ENCODE measurements around the gene JMJD4. TPM values are rescaled to one million over a fixed set of nuclear protein-coding genes. Genes with fewer than 3 reads are reported as not detected.

Gene JMJD4
- total and polyA plus RNA-seq, 5 donors = 7.7 to 11.5 (median 9.3) TPM

DNA sequence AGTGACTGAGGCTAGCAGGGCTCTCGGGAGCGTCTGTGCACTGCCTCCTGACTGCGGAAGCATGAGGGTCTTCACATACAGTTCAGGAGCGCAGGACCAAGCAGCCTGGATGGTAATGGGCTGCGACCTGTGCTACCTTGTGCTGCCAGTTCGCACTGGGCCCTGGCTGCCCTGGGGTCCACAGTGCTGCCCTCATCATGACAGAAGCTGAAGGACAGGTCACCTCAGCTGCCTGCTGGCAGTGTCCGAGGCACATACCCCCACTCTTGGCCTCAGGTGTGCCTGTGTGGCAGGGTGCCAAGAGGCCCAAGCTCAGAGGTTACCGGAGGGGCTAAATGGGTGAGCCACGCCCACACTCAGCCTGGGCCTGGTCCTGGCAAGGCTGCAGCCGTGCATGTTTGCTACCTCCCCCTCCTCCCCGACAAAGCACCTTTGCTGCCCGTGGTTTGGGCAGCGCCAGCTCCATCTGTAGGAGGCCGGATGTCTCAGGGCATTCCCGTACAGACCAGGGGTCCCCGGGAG, 4.4 kb downstream of the JMJD4 start:
- intact Hi-C loops (cut with DNase I) = no loop called here
- DNase-seq = peak in 2 of 3 donors; percentile 63 to 64
- no peak overlapping the region for H3K4me3 ChIP-seq (ENCODE audit: low read length)
- peaks cover 10% of the 10 kb centered on the region for H3K4me1 ChIP-seq (ENCODE audit: control insufficient read depth, insufficient read depth, low read length)
- no peaks in the 10 kb centered on the region for H3K27me3 ChIP-seq (ENCODE audit: control insufficient read depth, insufficient read depth)
- ATAC-seq = no peak
- 69% methylated on average over 16 of the region's 16 CpGs for WGBS
- H3K9me3 ChIP-seq (ENCODE audit: control insufficient read depth, low read length) = no peaks in the 10 kb centered on the region
- H3K27ac ChIP-seq (ENCODE audit: low read length) = no peak overlapping the region

DNA sequence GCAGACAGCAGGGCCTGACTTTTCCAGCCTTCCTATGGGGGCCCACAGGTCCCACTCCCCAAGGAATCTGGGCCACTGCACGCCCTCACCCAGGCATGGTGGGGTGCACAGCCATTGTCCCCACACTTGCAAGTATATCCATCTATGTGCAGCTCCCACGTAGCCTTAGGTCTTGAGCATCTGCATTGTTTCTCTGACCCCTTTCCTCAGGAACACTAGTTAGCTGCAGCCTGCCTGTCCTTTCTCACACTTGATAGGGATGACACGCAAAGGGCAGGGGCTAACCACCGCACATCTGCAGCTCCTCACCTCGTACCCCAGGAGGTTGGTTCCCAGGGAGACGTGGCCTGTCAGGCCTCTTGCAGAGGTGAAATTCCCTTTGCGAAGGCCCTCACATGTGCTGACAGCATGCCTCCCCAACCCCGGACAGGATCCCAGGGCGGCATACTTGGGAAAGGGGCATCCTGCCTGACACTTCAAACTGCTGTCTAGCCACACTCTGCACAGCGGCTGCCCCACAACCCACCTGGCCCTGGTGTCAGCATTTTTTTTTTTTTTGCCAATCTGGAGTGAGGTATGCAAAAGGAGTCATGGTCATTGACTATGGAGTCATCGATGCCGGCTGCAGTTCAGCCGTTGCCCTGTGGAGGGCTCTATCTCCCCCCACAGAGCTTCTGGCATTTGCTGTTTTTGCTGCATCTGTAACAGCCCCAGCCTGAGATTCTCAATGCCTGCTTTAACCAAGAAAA, 5.0 kb downstream of the JMJD4 start:
- intact Hi-C loops (cut with DNase I) = loop anchor here in 1 of 4 donors (10.0 kb wide), 1 partner anchor 165 kb away; the partner anchor contains the start of gene ZNF678
- Histone ChIP-seq H3K4me3 (ENCODE audit: low read length) (no peak overlapping the region), H3K27me3 (ENCODE audit: control insufficient read depth, insufficient read depth) (no peaks in the 10 kb centered on the region), H3K9me3 (ENCODE audit: control insufficient read depth, low read length) (no peaks in the 10 kb centered on the region), H3K27ac (ENCODE audit: low read length) (peak overlapping the region; percentile 8), H3K4me1 (ENCODE audit: control insufficient read depth, insufficient read depth, low read length) (peaks cover 10% of the 10 kb centered on the region)
- peak in 2 of 3 donors; percentile 79 to 82 for DNase-seq
- 26% methylated on average over 13 of the region's 13 CpGs for WGBS
- no peak for ATAC-seq

DNA sequence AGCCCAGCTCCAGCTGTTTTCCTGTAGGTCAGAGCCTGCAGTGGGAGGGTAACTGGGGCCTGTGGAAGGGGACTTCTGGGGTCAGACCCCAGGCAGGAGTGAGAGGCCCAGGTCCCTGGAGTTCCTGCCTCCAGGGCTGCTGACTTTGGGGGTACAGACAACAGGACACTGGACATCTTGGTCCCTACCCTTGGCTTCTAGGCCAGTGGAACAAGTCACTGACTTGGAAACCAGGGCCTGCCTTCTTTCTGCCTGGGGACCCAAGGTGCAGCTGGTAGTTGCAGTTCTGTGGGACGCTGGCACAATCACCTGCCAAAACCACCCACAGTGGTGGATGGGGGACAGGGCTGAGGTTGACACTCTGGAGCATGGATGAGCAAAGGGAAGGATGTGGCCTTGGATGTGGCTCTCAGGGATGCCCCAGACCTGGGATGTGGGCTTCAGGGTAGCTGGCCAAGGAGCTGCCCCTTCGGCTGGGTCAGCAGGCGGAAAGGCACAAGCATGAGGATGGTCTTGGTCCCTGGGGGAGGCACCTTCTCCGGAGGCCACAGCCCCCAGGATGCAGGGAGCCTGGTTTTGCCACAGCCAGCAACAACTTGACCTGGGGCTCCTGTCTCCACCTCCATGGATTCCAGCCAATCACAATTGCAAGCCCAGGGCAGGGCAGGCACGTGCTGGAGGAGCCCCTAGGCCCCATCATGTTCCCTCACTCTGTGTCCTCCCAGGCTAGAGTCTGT, 5.8 kb downstream of the JMJD4 start:
- H3K4me3 ChIP-seq (ENCODE audit: low read length) = peak overlapping the region; percentile 55
- H3K4me1 ChIP-seq (ENCODE audit: control insufficient read depth, insufficient read depth, low read length) = peaks cover 10% of the 10 kb centered on the region
- DNase-seq (peak in 2 of 3 donors; percentile 59), ATAC-seq (peak; percentile 2 to 3)
- no peaks in the 10 kb centered on the region for H3K27me3 ChIP-seq (ENCODE audit: control insufficient read depth, insufficient read depth)
- WGBS = 43% methylated on average over 5 of the region's 5 CpGs
- intact Hi-C loops (cut with DNase I) = loop anchor here in 1 of 4 donors (10.0 kb wide), 1 partner anchor 165 kb away; the partner anchor contains the start of gene ZNF678
- H3K9me3 ChIP-seq (ENCODE audit: control insufficient read depth, low read length) = no peaks in the 10 kb centered on the region
- peak overlapping the region; percentile 14 for H3K27ac ChIP-seq (ENCODE audit: low read length)

DNA sequence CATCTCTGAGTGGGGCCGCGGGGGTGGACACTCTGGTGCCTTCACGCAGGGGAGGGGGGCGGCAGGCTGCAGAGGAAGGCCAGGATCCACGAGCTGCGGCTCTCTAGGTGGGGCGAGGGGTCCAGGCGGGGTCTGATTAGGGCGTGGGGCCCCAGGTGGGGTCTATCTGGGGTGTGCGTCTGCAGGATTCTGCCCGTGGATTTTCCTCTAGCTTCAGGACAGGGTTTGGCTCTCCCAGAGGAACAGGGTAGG, 6.3 kb downstream of the JMJD4 start:
- Histone ChIP-seq H3K27ac (ENCODE audit: low read length) (peak overlapping the region; percentile 68), H3K4me3 (ENCODE audit: low read length) (peak overlapping the region; percentile 55), H3K27me3 (ENCODE audit: control insufficient read depth, insufficient read depth) (no peaks in the 10 kb centered on the region), H3K4me1 (ENCODE audit: control insufficient read depth, insufficient read depth, low read length) (peaks cover 10% of the 10 kb centered on the region), H3K9me3 (ENCODE audit: control insufficient read depth, low read length) (no peaks in the 10 kb centered on the region)
- DNase-seq = no peak
- peak; percentile 23 to 29 for ATAC-seq
- 2% methylated on average over 11 of the region's 11 CpGs for WGBS
- intact Hi-C loops (cut with DNase I) = loop anchor here in 1 of 4 donors (10.0 kb wide), 1 partner anchor 164 kb away; the partner anchor contains the start of gene ZNF678

DNA sequence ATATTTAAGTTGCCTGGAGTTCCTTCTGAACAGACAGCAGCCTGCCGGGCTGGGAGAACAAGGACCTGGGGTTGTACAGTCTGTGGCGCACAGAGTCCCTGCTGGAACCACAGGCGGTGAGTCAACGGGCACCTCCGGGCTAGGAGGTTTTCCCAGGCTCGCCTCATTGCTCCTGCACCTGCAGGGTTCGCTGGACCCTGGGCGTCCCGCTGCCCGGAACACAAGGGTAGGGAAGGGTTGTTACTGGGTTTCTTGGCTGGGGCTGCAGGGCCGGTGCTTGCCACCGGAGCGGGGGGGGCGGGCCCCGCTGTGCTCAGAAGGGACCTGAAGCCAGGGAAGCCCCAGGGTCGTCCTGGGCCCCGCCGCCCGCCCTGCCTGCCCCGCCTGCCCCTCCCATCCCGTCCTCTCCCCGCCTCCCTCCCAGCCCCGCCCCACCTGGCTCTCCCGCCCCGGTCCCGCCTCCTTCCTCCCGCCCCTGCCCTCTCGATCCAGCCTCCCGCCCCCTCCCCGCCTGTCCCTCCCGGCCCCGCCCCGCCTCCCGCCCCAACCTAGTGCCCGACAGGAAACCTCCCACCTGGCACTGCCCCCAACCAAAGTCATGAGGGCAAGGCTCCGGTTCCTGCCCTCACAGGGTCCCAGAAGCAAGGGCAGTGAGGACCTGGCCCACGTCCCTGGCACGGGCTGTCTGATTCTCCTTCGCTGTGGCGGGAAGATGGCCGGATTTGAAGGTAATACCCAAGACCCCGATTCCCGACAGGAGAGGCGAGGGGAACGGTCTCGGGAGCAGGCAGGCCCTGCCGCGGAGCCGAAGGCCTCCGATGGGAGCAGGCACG, 6.8 kb downstream of the JMJD4 start:
- H3K4me1 ChIP-seq (ENCODE audit: control insufficient read depth, insufficient read depth, low read length) = peaks cover 10% of the 10 kb centered on the region
- H3K9me3 ChIP-seq (ENCODE audit: control insufficient read depth, low read length) = no peaks in the 10 kb centered on the region
- ATAC-seq (peak; percentile 66 to 70), DNase-seq (peak; percentile 79 to 92 (median 90))
- intact Hi-C loops (cut with DNase I) = loop anchor here in 1 of 4 donors (10.0 kb wide), 1 partner anchor 163 kb away; the partner anchor contains the start of gene ZNF678
- H3K4me3 ChIP-seq (ENCODE audit: low read length) = peak overlapping the region; percentile 55
- peak overlapping the region; percentile 76 for H3K27ac ChIP-seq (ENCODE audit: low read length)
- under 1% methylated on average over 50 of the region's 51 CpGs for WGBS
- H3K27me3 ChIP-seq (ENCODE audit: control insufficient read depth, insufficient read depth) = no peaks in the 10 kb centered on the region

DNA sequence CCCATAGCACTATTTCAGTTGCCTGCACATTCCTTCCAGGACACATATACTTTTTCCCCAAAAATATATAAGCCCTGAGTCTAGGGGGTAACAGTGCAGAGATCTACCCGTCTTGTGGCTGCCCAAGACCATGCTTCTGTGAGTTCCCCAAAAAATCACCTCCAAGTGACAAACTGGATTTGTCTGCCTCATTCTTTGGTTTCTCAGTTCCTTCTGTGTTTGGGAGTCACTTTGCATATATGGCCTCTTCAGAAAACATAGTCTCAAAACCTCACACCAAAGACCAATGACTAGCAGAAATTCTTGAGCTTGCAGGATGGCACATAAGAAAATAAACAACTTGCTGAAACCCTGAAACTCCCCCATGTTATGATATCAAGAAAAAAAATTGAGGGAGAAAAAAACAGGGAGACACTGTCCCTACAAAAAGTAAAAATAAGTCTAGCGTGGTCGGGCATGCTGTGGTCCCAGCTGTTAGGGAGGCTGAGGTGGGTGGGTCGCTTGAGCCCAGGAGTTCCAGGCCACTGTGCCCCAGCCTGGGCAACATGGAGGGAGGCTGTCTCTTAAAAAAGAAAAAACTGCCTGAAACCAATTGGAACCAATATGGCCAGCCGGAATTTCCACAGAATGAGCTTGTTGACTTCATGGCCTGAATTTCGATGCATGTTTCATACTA, 8.0 kb downstream of the JMJD4 start:
- Histone ChIP-seq H3K27me3 (ENCODE audit: control insufficient read depth, insufficient read depth) (no peaks in the 10 kb centered on the region), H3K27ac (ENCODE audit: low read length) (no peak overlapping the region), H3K4me3 (ENCODE audit: low read length) (no peak overlapping the region), H3K4me1 (ENCODE audit: control insufficient read depth, insufficient read depth, low read length) (peaks cover 10% of the 10 kb centered on the region), H3K9me3 (ENCODE audit: control insufficient read depth, low read length) (no peaks in the 10 kb centered on the region)
- intact Hi-C loops (cut with DNase I) = loop anchor here in 1 of 4 donors (10.0 kb wide), 1 partner anchor 162 kb away; the partner anchor contains the start of gene ZNF678
- WGBS = 86% methylated on average over 6 of the region's 6 CpGs
- no peak for ATAC-seq
- peak in 1 of 3 donors; percentile 19 for DNase-seq

DNA sequence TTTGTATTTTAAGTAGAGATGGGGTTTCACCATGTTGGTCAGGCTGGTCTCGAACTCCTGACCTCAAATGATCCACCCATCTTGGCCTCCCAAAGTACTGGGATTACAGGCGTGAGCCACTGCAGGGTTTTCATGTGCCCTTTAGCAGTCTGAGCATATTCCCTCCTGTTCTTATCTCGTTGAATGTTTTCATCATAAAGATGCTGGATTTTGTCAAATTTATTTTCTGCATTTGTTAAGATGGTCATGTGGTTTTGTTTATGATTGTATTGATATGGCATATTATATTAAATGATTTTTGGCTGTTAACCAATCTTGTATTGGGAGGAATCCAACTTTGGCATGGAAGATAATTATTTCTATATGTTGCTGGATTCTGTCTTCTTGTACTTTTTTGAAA, 8.8 kb downstream of the JMJD4 start:
- Histone ChIP-seq H3K27me3 (ENCODE audit: control insufficient read depth, insufficient read depth) (no peaks in the 10 kb centered on the region), H3K27ac (ENCODE audit: low read length) (no peak overlapping the region), H3K4me3 (ENCODE audit: low read length) (no peak overlapping the region), H3K4me1 (ENCODE audit: control insufficient read depth, insufficient read depth, low read length) (peaks cover 10% of the 10 kb centered on the region), H3K9me3 (ENCODE audit: control insufficient read depth, low read length) (no peaks in the 10 kb centered on the region)
- no peak for DNase-seq
- 86% methylated on average over 3 of the region's 3 CpGs for WGBS
- intact Hi-C loops (cut with DNase I) = loop anchor here in 1 of 4 donors (10.0 kb wide), 1 partner anchor 162 kb away; the partner anchor contains the start of gene ZNF678
- no peak for ATAC-seq

DNA sequence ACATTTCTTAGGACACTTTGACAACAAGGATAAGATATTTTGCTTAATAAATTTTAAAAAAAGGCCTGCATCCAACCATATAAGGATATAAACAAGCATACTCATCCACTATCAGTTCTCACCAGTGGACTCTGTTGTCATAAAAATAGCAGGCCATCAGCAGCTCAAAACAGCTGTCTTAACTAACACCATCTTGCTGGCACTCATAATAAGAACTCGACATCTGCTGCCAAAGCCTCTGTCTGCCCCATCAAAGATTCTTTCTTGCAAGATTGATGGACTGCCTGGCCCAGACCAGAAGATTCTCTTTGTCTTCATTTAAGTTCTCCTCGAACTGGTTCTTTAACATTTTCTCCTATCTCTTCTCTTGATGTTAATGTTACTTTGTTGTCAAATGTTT, 10.1 kb downstream of the JMJD4 start:
- Histone ChIP-seq H3K27ac (ENCODE audit: low read length) (no peak overlapping the region), H3K9me3 (ENCODE audit: control insufficient read depth, low read length) (peaks cover 5% of the 10 kb centered on the region)
- no peak for ATAC-seq

DNA sequence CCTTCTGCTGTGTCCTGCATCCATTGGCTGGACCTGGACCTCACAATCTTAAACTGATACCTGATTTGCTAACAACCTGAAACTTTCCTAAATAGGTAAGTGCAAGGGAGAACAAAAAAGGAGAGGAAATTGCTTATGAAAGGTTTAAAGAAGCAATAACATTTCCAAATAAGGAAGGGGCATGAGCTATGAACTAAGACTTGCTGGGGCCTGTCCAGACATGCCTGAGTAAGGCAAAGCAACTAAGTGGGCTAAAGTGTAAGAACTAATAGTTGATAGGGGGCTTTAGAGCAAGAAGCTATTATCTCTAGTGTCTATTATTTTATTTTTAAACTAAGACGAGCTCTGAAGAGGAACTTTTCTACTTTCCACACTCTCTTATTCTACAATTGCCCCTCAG, 11.6 kb downstream of the JMJD4 start:
- Histone ChIP-seq H3K27me3 (ENCODE audit: control insufficient read depth, insufficient read depth) (no peaks in the 10 kb centered on the region), H3K4me3 (ENCODE audit: low read length) (no peak overlapping the region), H3K9me3 (ENCODE audit: control insufficient read depth, low read length) (peaks cover 10% of the 10 kb centered on the region), H3K4me1 (ENCODE audit: control insufficient read depth, insufficient read depth, low read length) (no peaks in the 10 kb centered on the region), H3K27ac (ENCODE audit: low read length) (no peak overlapping the region)
- WGBS = 65% methylated on average over 1 of the region's 1 CpG
- no peak for DNase-seq
- intact Hi-C loops (cut with DNase I) = loop anchor here in 1 of 4 donors (10.0 kb wide), 1 partner anchor 159 kb away; the partner anchor contains the start of gene ZNF678
- ATAC-seq = no peak

More for the DNA sequence above, 10.1 kb downstream of the JMJD4 start:
- intact Hi-C loops (cut with DNase I) = loop anchor here in 1 of 4 donors (10.0 kb wide), 1 partner anchor 160 kb away; the partner anchor contains the start of gene ZNF678
- Histone ChIP-seq H3K4me1 (ENCODE audit: control insufficient read depth, insufficient read depth, low read length) (peaks cover 8% of the 10 kb centered on the region), H3K27me3 (ENCODE audit: control insufficient read depth, insufficient read depth) (no peaks in the 10 kb centered on the region), H3K4me3 (ENCODE audit: low read length) (no peak overlapping the region)
- WGBS = 33% methylated on average over 2 of the region's 2 CpGs
- no peak for DNase-seq

DNA sequence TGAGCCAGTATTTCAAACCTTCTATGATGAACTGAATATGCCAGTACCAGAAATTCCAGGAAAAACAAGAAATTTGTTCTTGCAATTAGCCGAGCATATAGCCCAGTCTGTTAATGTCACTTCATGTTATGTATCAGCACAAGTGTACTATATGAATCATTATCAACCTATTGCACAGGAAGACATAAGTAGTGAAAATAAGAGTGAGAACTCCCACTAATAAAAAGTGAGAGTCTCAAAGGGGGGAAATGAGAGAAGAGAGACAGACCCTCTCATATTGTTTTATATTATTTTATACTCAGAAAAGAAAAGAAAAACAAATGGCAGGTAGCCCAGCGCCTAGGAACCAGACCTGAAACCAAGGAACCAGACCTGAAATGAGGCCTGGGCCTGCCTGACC, 16.2 kb downstream of the JMJD4 start:
- WGBS = 77% methylated on average over 2 of the region's 2 CpGs
- intact Hi-C loops (cut with DNase I) = no loop called here

More for the DNA sequence above, 16.2 kb downstream of the JMJD4 start:
- peaks cover 10% of the 10 kb centered on the region for H3K9me3 ChIP-seq (ENCODE audit: control insufficient read depth, low read length)
- no peaks in the 10 kb centered on the region for H3K4me1 ChIP-seq (ENCODE audit: control insufficient read depth, insufficient read depth, low read length)
- H3K4me3 ChIP-seq (ENCODE audit: low read length) = no peak overlapping the region
- H3K27me3 ChIP-seq (ENCODE audit: control insufficient read depth, insufficient read depth) = no peaks in the 10 kb centered on the region
- DNase-seq (no peak), ATAC-seq (no peak)
- H3K27ac ChIP-seq (ENCODE audit: low read length) = no peak overlapping the region
